NCI-H345 (cell line): Measurements from ENCODE around the gene C5orf24.
A peak's percentile ranks its signal among the peaks of the same experiment; 100 is the strongest.
"Not testable (repeated sequence)": the region's sequence is repeated elsewhere in the genome, so short reads cannot be mapped to it uniquely, and the experiment has no call there.

Experiments
- DNase-seq: peaks from one replicate; lab custom pipeline; 2025; lab: John Stamatoyannopoulos, UW

The C5orf24 gene

GRCh38 chr5:134845852-134846640 is at the start of gene C5orf24:
Gene C5orf24 (plus strand): TSS chr5:134845968. CDS start chr5:134854901, 8,933 bp downstream.
- peak; percentile 96 for DNase-seq

- no peak for DNase-seq
These were observed 47.3 kb upstream of the C5orf24 start for GRCh38 chr5:134798468-134798867.

DNA sequence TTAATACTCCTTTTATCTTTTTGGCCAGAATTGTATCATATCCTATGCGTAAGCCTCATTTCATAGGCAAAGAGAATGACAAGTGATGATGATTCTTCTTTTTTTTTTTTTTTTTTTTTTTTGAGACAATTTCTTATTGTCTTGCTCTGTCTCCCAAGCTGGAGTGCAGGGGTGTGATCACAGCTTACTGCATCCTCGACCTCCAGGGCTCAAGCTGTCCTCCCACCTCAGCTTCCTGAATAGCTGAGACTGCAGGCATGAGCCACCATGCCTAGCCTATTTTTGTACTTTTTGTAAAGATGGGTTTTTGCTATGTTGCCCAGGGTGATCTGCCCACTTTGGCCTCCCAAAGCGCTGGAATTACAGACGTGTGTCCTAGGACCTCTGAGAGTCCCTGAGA is 41.9 kb upstream of the C5orf24 start:
- DNase-seq = no peak

GRCh38 chr5:134813407-134813806 is 32.4 kb upstream of the C5orf24 start:
- no peak for DNase-seq

GRCh38 chr5:134813827-134814226 is 31.9 kb upstream of the C5orf24 start:
- no peak for DNase-seq

- no peak for DNase-seq
These were observed 28.8 kb upstream of the C5orf24 start for GRCh38 chr5:134817006-134817405.

- no peak for DNase-seq
These were observed 27.0 kb upstream of the C5orf24 start for GRCh38 chr5:134818776-134819175.

DNA sequence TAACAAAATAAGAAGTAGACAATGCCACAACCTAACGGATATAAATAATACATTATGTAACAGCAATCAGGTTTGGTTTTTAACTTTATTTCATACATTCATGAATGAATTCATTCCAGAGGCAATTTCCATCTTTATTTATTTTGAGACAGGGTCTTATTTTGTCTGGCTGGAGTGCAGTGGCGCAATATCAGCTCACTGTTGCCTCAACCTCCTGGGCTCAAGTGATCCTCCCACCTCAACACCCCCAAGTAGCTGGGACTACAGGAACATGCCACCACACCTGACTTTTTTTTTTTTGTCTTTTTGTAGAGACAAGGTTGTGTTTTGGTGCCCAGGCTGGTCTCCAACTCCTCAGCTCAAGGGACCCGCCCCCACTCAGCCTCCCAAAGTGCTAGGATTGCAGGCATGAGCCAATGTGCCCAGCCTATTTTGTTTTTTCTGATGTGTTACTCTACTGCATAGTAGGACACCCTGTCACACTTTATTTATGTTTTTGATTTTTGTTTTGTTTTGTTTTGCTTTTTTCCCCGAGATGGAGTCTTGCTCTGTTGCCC is 26.3 kb upstream of the C5orf24 start:
- no peak for DNase-seq

GRCh38 chr5:134821841-134822240 is 23.9 kb upstream of the C5orf24 start:
- no peak for DNase-seq

GRCh38 chr5:134824681-134825080 is 21.1 kb upstream of the C5orf24 start:
- no peak for DNase-seq

DNA sequence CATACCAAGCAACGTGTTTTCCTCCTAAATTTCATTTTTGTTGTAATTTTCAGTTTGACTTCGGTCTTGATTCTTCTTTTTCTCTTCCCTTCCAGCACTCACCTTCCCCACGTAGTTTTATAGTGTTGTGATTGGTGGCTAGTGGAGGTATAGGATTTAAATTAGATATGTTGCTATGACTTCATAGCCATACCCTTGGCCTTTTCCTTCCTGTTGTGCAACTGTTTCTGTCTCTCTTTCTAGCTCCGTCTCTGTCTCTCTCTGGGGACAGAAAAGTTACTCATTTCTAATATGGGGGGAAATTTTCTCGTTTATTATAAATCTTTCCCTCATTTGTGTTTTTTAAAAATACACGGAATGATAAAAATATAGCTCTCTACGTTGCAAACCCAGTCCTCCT is 20.6 kb upstream of the C5orf24 start:
- no peak for DNase-seq

DNA sequence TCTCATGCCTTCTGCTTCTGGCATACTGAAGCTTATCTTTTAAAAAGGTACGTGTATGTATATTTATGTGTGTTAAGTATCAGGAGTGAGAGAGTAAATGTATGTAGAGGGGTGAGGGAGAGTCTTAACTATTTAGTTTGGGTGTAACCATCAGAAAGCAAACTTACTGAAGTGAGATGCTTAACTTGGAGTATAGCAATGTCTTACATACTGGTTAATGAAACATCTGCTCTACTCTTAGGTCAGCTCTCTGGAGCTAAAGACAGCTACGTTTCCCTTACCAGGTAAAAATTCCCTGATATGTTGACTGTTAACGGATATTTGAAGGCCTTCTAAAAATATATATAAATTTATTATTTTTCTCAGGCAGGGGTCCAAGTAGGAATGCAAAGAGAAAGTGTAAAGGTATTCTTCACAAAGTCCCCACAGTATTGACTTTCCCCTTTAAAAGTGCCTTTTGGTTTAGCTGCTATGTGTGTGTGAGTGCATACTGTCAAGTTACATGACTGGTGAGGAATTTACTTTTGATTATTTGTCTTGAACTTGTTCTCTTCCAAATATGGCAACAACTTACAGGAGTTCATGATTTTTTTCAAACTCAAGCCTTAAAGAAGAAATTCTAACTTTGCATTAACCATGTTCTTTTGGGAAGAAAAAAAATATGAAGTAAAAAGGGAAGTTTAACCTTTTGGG is 12.3 kb upstream of the C5orf24 start:
- no peak for DNase-seq

GRCh38 chr5:134835623-134836022 is 10.1 kb upstream of the C5orf24 start:
- DNase-seq = no peak

GRCh38 chr5:134837530-134838181 is 8.1 kb upstream of the C5orf24 start:
- no peak for DNase-seq

DNA sequence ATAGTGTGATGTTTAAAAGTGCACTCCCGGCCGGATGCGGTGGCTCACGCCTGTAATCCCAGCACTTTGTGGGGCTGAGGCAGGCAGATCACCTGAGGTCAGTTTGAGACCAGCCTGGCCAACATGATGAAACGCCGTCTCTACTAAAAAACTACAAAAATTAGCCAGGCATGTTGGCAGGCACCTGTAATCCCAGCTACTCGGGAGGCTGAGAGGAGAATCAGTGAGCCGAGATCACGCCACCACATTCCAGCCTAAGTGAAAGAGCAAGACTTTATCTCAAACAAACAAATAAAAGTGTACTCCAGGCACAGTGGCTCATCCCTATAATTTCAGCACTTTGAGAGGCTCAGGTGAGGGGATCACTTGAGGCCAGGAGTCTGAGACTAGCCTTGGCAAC is 7.4 kb upstream of the C5orf24 start:
- not testable (repeated sequence) for DNase-seq

GRCh38 chr5:134840811-134841210 is 5.0 kb upstream of the C5orf24 start:
- DNase-seq = no peak

- DNase-seq = no peak
These were observed 1.5 kb upstream of the C5orf24 start for GRCh38 chr5:134844252-134844651.

DNA sequence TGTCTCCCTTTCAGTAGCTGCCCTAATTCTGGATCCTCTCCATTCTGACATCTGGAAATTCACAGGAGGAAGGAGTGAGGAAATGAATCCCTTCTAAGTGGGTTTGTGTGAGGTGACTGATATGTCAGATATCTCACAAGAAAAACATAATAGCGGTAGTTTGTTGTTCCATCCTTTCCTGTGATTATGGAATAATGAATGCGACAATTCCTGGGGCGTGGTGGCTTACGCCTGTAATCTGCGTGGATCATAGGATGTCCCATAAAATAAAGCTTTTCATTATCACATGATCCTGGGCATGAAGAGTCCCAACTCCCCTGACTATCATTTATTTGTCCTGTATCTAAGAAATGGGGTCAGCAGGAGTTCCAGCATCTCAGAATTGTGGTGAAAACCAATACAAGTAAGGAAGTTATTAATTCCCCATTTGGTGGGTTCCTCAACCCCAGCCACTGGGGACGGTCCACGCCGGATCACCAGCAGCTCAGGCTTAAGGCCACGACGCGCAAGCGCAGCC is 375 bp upstream of the C5orf24 start:
- DNase-seq = no peak

DNA sequence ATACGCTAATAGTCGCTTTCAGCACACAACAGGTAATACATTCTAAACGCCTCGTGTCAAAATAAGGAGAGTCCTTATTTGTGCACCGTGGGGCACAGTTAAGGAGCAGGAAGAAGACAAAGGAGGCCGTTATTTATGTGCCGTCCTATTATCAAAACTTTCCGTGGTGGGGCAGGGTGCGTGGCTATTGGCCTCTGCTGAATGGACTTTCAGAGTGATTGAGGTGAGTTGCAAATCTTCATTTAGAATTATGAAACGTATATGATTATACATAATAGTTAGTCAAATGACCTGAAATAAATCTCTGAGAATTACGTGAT is 833 bp downstream of the C5orf24 start:
- peak; percentile 29 for DNase-seq

DNA sequence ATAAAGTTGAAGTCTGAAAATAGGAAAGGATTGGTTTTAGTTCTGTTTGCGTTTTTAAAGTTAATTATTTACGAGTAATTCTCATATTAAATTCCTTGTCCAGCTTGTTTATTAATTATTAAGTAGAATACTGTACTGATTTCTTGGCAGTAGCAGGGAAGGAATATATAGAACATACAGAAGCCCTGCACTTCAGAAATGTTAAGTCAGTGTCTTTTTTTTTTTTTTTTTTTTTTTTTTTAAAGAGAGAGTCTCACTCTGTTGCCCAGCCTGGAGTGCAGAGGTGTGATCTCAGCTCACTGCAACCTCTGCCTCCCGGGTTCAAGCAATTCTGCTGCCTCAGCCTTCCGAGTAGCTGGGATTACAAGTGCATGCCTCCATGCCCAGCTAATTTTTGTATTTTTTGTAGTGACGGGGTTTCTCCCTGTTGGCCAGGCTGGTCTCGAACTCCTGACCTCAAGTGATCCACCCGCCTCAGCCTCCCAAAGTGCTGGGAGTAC is 3.7 kb downstream of the C5orf24 start:
- DNase-seq = not testable (repeated sequence)

DNA sequence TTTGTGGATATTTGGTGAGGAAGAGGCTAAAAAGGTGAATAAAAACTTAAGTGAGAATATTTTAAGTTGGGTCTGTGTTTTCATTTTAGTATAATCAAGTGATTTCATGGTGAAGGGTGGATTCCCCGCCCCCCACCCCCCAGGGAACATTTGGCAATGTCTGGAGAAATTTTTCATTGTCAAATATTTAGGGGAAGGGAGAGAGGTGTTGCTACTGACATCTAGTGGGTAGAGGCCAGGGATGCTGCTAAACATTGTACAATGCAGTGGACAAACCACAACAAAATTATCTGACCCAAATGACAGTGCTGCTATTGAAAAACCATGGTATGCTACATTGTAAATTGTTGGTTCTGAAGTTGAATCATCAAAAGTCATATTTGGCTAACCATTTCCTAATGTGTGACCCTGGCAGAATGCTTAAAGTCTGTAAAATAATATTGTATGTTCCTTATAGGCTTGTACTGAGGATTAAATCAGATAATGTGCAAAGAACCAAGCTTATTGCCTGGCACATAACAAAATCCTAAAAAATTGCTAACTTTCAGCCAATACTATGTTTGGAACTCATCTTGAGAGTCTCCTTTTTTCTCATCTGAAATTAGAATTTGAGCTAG is 5.6 kb downstream of the C5orf24 start:
- peak; percentile 16 for DNase-seq

GRCh38 chr5:134856465-134856864 is 10.7 kb downstream of the C5orf24 start:
- not testable (repeated sequence) for DNase-seq
